GM12878 (cell line): ENCODE results near the gene PITPNM1. TPM values are rescaled to one million over a fixed set of nuclear protein-coding genes. Genes with fewer than 3 reads are reported as not detected.
A peak's percentile ranks its signal among the peaks of the same experiment; 100 is the strongest.

ENCODE experiments used
- CHD2 ChIP-seq: IDR thresholded peaks from 2 replicates; pipeline ENCODE4 v1.6.1; 2011; ENCODE audit warnings: low read depth, low read length, improper control_type of control experiment, borderline replicate concordance
- E2F4 ChIP-seq: IDR thresholded peaks from 2 replicates; pipeline ENCODE4 v1.6.1; 2012; ENCODE audit warnings: low read depth, low read length, improper control_type of control experiment
- FOS ChIP-seq: IDR thresholded peaks from 3 replicates; pipeline ENCODE4 v1.6.1; 2011; ENCODE audit warnings: borderline replicate concordance; ENCODE audit not compliant: insufficient read length; ENCODE audit errors: extremely low read depth
- FOXK2 ChIP-seq: fragments of 450-650 bp; IDR thresholded peaks from 2 replicates; pipeline ENCODE4 v1.6.1; 2017; ENCODE audit warnings: mild to moderate bottlenecking, moderate library complexity
- HDGF ChIP-seq: fragments of 450-650 bp; IDR thresholded peaks from 2 replicates; pipeline ENCODE4 v1.6.1; 2016; ENCODE audit warnings: antibody characterized with exemption
- IKZF1 ChIP-seq: fragments of 450-650 bp; conservative IDR thresholded peaks from 2 replicates; pipeline ENCODE4 v1.6.1; 2017; ENCODE audit warnings: antibody characterized with exemption, mild to moderate bottlenecking
- MYC ChIP-seq: IDR thresholded peaks from 2 replicates; pipeline ENCODE4 v1.6.1; 2011; ENCODE audit warnings: mild to moderate bottlenecking, low read length, moderate library complexity, inconsistent platforms; ENCODE audit not compliant: insufficient read depth, insufficient replicate concordance, insufficient read length, severe bottlenecking
- RFX5 ChIP-seq: IDR thresholded peaks from 2 replicates; pipeline ENCODE4 v1.6.1; 2011; ENCODE audit warnings: low read depth, low read length, improper control_type of control experiment
- SP1 ChIP-seq: IDR thresholded peaks from one replicate; pipeline ENCODE4 v1.6.1; 2011; ENCODE audit warnings: low read depth, low read length
- TBL1XR1 ChIP-seq: IDR thresholded peaks from 2 replicates; pipeline ENCODE4 v1.6.1; 2012; ENCODE audit warnings: low read depth, low read length, improper control_type of control experiment
- TCF12 ChIP-seq: IDR thresholded peaks from 2 replicates; pipeline ENCODE4 v1.6.1; 2011; ENCODE audit warnings: low read depth, mild to moderate bottlenecking, low read length
- TCF3 ChIP-seq: IDR thresholded peaks from 2 replicates; pipeline ENCODE4 v1.6.1; 2012; ENCODE audit warnings: low read depth, mild to moderate bottlenecking, low read length, borderline replicate concordance; ENCODE audit not compliant: insufficient read depth
- polyA plus RNA-seq, 11 experiments: library from polyadenylated mRNA; depleted of rRNA in 4 of 11; unstranded in 6 of 11; stranded (reverse) in 5 of 11; fragments of >200 nt; fragmentation: Nextera tagmentation in 4 of 11; fragmentation: Illumina TruSeq in 1 of 11; extraction: Ambion mirVana in 4 of 11; extraction: Trizol in 1 of 11; gene quantifications; 1 replicate in 1 of 11; 2 replicates in 10 of 11; pipeline versions ENCODE4 v1.2.1 to v1.2.3, GENCODE V29; 2011 to 2016; ENCODE audit warnings: inconsistent platforms in 2 of 11, missing spikeins in 2 of 11, low read depth in 1 of 11
- total RNA-seq, 4 experiments: library from RNA; depleted of rRNA in 3 of 4; stranded (reverse); fragments of >200 nt in 3 of 4; fragmentation: Illumina TruSeq in 1 of 4; extraction: Trizol in 1 of 4; gene quantifications; 2 replicates each; pipeline versions ENCODE4 v1.2.1 to v1.2.3, GENCODE V29; 2013 to 2021

Gene PITPNM1
- total and polyA plus RNA-seq, 10 of the 15 experiments (the other 5 are each of a cell fraction or from before 2014, with no cell fraction given) = 0.11 to 56.8 (median 16.5) TPM

- TF ChIP-seq E2F4 (peak; percentile 92), CHD2 (peak; percentile 97), TBL1XR1 (no peak), RFX5 (peak; percentile 89), HDGF (0 out of 2 replicates have a peak, but pooled peaks have one; percentile 65), FOS (peak; percentile 99), MYC (peak; percentile 74), TCF12 (no peak), IKZF1 (no peak), SP1 (peak; percentile 99), TCF3 (0 out of 2 replicates have a peak, but pooled peaks have one; percentile 18), FOXK2 (peak; percentile 70)
Observed at GRCh38 chr11:67507864-67508485, 2.8 kb upstream of the PITPNM1 start, which contains the start of gene CDK2AP2 (continued).
